Naive thymus-derived CD8-positive, alpha-beta T cell (primary cell): ENCODE data around the gene TAS2R42. TPM values are rescaled to one million over a fixed set of nuclear protein-coding genes. Genes with fewer than 3 reads are reported as not detected.

ENCODE experiments used
- ATAC-seq, 2 donors: fragments of 150-1000 bp; cut with Tn5 transposase in 1 of 2; sonication (Bioruptor Pico), chemical (Tn5 transposase) in 1 of 2; 1 replicate in 1 of 2; 2 replicates in 1 of 2; pipeline ENCODE4 v1.10.0; 2021; ENCODE audit warnings: mild to moderate bottlenecking in 2 of 2, moderate library complexity in 2 of 2
- POLR2A ChIA-PET: fragments of 350-600 bp; sonication (Branson Sonifier 250); formaldehyde crosslinking; loops from one replicate; lab custom pipeline; 2021; ENCODE audit warnings: antibody characterized with exemption; lab: Charles Lee
- DNase-seq, 10 donors: peaks; one replicate each; pipeline versions ENCODE4 v3.0.0 to v3.0.0-alpha.2; 2020 to 2022
- H3K27ac Mint-ChIP-seq, 10 donors: one replicate each; pipeline ENCODE4 v1.8.0; 2020 to 2022; ENCODE audit warnings: mild to moderate bottlenecking in 10 of 10, mixed read lengths in 10 of 10, moderate library complexity in 4 of 10, inconsistent platforms in 1 of 10
- H3K27me3 Mint-ChIP-seq, 5 donors: one replicate each; pipeline ENCODE4 v1.8.0; 2021 to 2022; ENCODE audit warnings: mixed read lengths in 5 of 5
- H3K36me3 Mint-ChIP-seq, 3 donors: one replicate each; pipeline ENCODE4 v1.8.0; 2020 to 2022; ENCODE audit warnings: mixed read lengths in 3 of 3, mild to moderate bottlenecking in 2 of 3, inconsistent platforms in 1 of 3
- H3K4me1 Mint-ChIP-seq, 4 donors: one replicate each; pipeline ENCODE4 v1.8.0; 2021 to 2022; ENCODE audit warnings: mixed read lengths in 4 of 4
- H3K4me3 Mint-ChIP-seq, 10 donors: one replicate each; pipeline ENCODE4 v1.8.0; 2020 to 2022; ENCODE audit warnings: mild to moderate bottlenecking in 10 of 10, mixed read lengths in 10 of 10, moderate library complexity in 6 of 10, inconsistent platforms in 1 of 10
- H3K9me3 Mint-ChIP-seq, 9 donors: one replicate each; pipeline ENCODE4 v1.8.0; 2020 to 2022; ENCODE audit warnings: mixed read lengths in 9 of 9, mild to moderate bottlenecking in 3 of 9, inconsistent platforms in 1 of 9, moderate library complexity in 1 of 9
- polyA plus RNA-seq, 3 donors: library from polyadenylated mRNA; unstranded; fragments of 300-500 nt; fragmentation: Illumina TruSeq; gene quantifications; one replicate each; pipeline ENCODE4 v1.2.3, GENCODE V29; 2021
- total RNA-seq, 8 experiments: library from RNA in 2 of 8; stranded (reverse) in 2 of 8; gene quantifications; one replicate each; pipeline ENCODE4 v1.2.3 and lab custom pipeline; 2021 to 2026

TAS2R42 gene, protein sequence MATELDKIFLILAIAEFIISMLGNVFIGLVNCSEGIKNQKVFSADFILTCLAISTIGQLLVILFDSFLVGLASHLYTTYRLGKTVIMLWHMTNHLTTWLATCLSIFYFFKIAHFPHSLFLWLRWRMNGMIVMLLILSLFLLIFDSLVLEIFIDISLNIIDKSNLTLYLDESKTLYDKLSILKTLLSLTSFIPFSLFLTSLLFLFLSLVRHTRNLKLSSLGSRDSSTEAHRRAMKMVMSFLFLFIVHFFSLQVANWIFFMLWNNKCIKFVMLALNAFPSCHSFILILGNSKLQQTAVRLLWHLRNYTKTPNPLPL
- total RNA-seq (not detected), polyA plus RNA-seq (not detected), total RNA-seq (lab: John Stamatoyannopoulos, UW) (0 reads per million in 6 experiments)

DNA sequence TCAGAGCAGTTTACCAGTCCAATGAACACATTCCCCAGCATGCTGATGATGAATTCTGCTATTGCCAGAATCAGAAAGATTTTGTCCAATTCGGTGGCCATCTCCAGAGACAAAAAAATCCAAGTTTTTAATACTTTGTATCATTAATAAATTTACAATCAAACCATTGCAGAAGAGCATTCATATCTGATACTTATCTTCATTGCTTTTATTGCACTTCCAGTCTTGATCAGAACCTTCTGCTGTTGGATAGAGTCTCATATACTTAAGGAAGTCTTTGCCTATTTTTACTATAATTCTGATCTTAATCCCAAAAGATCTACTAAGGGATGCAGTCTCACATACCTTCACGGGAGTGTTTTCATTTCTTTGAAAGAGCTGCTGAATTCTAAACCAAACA lies at the start of gene TAS2R42:
Gene TAS2R42 (minus strand): TSS at position 101 of the 400 bp plus-strand sequence. CDS start 0 bp downstream, at position 101.
- Mint-ChIP-seq H3K9me3 (no peaks in the 10 kb centered on the region), H3K4me3 (no peak within 1 kb of the TSS), H3K27me3 (peaks cover 0 to 4% (median 0%) of the 10 kb centered on the region in 5 donors), H3K27ac (peak within 1 kb of the TSS in 1 of 10 donors; percentile 19), H3K4me1 (no peaks in the 10 kb centered on the region), H3K36me3 (peaks cover 0 to 9% (median 0%) of the 10 kb centered on the region in 3 donors)
- POLR2A ChIA-PET: no interaction called here
- ATAC-seq (no peak), DNase-seq (no peak)

DNA sequence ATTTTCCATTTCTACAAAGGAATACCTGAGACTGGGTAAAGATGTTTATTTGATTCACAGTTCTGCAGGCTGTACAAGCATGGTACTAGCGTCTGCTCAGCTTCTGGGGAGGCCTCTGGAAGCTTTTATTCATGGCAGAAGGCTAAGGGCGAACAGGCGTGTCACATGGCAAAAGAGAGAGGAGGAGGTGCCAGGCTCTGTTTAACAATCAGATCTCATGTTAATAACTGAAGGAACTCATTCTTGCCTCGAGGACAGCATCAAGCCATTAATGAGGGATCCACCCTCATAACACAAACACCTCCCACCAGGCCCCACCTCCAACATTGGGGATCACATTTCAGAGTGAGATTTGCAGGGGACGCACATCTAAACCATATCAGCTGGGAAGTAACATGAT lies 46.8 kb upstream of the TAS2R42 start:
- Mint-ChIP-seq H3K36me3 (peaks cover 2 to 18% (median 10%) of the 10 kb centered on the region in 3 donors), H3K9me3 (peaks cover 0 to 14% (median 3%) of the 10 kb centered on the region in 9 donors), H3K27me3 (no peaks in the 10 kb centered on the region), H3K4me1 (no peaks in the 10 kb centered on the region), H3K4me3 (no peak overlapping the region), H3K27ac (no peak overlapping the region)
- no peak for DNase-seq
- no peak for ATAC-seq
- POLR2A ChIA-PET: no interaction called here

DNA sequence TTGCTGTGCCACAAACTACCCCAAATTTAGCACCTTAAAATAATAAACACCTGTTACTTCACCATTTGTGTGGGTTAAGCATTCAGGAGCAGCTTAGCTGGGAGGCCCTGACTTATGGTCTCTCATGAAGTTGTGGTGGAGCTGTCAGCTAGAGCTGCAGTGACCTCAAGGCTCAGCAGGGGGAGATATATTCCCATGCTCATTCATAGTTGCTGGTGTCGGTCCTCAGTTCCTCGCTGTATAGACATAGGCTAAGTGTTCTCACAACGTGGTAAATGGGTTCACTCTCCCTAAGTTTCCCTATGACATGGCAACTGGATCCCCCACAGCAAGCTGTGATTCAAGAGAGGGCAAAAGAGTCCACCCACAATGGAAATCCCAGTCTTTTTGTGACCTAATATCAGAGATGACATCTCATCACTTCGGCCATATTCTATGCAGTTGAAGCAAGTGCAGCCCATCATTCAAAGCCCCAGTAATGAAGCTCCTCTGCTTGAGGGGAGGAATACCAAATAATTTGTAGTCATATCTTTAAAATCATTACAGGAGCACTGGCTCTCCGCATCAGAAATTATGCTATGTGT lies 41.7 kb upstream of the TAS2R42 start:
- H3K27ac Mint-ChIP-seq: peak overlapping the region in 1 of 10 donors; percentile 3

DNA sequence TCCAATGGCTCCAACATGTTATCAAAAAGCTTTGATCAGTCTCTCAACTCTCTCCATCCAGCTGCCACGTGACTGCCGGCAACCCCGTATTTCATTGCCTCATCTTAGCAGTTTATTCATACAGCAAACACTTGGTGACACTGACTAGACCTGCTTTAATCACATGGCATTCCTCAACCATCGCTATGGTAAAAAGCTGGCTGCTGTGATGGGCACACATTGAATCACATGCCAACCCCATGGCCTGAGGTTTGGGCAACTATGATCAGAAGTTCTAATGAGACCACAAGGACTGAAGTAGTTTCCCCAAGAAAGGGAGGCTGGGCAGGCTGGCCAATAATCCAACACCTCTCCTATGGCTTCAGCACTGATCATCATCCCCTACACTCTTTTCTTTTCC lies 40.6 kb upstream of the TAS2R42 start:
- peaks cover 0 to 2% (median 0%) of the 10 kb centered on the region in 3 donors for H3K36me3 Mint-ChIP-seq
- no peak for DNase-seq
- no peak overlapping the region for H3K27ac Mint-ChIP-seq
- H3K4me1 Mint-ChIP-seq: peaks cover 0 to 6% (median 0%) of the 10 kb centered on the region in 4 donors
- POLR2A ChIA-PET: no interaction called here
- H3K4me3 Mint-ChIP-seq: no peak overlapping the region
- H3K9me3 Mint-ChIP-seq: peaks cover 0 to 9% (median 2%) of the 10 kb centered on the region in 9 donors
- H3K27me3 Mint-ChIP-seq: no peaks in the 10 kb centered on the region
- no peak for ATAC-seq

More for the DNA sequence above, 41.7 kb upstream of the TAS2R42 start:
- POLR2A ChIA-PET: no interaction called here
- Mint-ChIP-seq H3K4me1 (peaks cover 0 to 6% (median 0%) of the 10 kb centered on the region in 4 donors), H3K27me3 (no peaks in the 10 kb centered on the region), H3K9me3 (peaks cover 0 to 7% (median 0%) of the 10 kb centered on the region in 9 donors), H3K4me3 (no peak overlapping the region), H3K36me3 (peaks cover 0 to 6% (median 0%) of the 10 kb centered on the region in 3 donors)
- DNase-seq (peak in 7 of 10 donors; percentile 5 to 71 (median 22)), ATAC-seq (peak in 1 of 2 donors; percentile 70)

DNA sequence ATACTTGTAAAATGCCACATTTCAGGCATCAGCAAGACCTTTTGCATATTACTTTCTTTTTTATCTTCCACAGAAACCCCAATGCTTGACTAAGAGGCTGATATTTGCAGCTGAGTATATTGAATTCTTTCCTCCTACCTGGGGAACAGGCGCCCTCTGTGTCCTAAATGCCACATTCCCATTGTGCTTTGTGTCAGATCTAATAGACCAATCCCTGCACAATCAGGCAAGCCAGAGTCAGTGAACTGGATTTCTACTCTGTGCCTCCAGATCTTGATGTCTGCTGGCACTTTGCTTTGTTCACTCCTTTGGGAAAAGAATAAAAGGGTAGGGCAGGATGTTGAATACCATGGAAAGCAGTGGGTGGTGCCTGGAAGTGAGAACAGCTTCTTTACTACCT lies 22.4 kb upstream of the TAS2R42 start:
- POLR2A ChIA-PET: no interaction called here

DNA sequence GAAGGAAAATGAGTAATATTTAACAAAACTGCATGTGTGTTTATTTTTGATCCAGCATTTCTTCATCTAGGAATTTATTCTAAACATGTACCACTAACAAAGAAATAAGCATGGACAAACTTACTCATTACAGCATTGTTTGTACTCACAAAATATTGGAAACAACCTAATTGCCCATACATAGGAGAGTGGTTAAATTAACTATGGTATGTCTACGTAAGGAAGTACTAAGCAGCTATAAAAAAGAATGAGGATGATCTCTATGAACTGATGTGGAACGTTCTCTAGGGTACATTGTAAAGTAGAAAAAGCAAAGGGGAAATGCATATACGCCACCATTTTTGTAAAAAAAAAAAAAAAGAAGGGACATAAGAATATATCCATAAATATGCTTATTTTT lies 17.4 kb upstream of the TAS2R42 start:
- Mint-ChIP-seq H3K4me1 (peaks cover 0 to 2% (median 0%) of the 10 kb centered on the region in 4 donors), H3K9me3 (peaks cover 0 to 9% (median 0%) of the 10 kb centered on the region in 9 donors), H3K4me3 (no peak overlapping the region), H3K27me3 (no peaks in the 10 kb centered on the region), H3K27ac (no peak overlapping the region), H3K36me3 (peaks cover 5 to 23% (median 10%) of the 10 kb centered on the region in 3 donors)
- no peak for ATAC-seq
- POLR2A ChIA-PET: no interaction called here
- no peak for DNase-seq

More for the DNA sequence above, 22.4 kb upstream of the TAS2R42 start:
- Mint-ChIP-seq H3K4me3 (no peak overlapping the region), H3K36me3 (peaks cover 4 to 30% (median 10%) of the 10 kb centered on the region in 3 donors), H3K4me1 (peaks cover 0 to 3% (median 0%) of the 10 kb centered on the region in 4 donors), H3K9me3 (peaks cover 2 to 24% (median 7%) of the 10 kb centered on the region in 9 donors), H3K27ac (no peak overlapping the region), H3K27me3 (no peaks in the 10 kb centered on the region)
- DNase-seq (no peak), ATAC-seq (no peak)

DNA sequence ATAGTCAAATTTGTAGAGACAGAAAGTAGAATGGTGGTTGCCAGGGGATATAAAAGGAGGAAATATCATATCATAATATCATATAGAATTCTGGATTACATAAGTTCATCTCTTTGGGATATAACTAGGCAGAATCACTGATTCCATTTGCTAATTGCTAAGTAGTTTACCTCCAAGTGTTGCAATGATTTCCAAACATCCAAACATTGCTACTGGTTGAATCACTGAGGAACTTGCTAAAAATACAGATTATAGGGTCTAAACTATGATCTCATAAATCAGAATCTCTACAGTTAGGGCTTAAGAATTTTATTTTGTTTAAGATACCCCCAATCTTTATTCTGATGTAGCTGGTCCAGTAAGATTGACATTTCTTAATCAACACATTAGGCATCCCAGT lies 16.1 kb upstream of the TAS2R42 start:
- DNase-seq (no peak), ATAC-seq (no peak)
- no peak overlapping the region for H3K27ac Mint-ChIP-seq
- no peak overlapping the region for H3K4me3 Mint-ChIP-seq
- peaks cover 5 to 21% (median 10%) of the 10 kb centered on the region in 3 donors for H3K36me3 Mint-ChIP-seq
- POLR2A ChIA-PET: no interaction called here
- no peaks in the 10 kb centered on the region for H3K27me3 Mint-ChIP-seq
- peaks cover 0 to 9% (median 0%) of the 10 kb centered on the region in 9 donors for H3K9me3 Mint-ChIP-seq
- H3K4me1 Mint-ChIP-seq: peaks cover 0 to 2% (median 0%) of the 10 kb centered on the region in 4 donors

DNA sequence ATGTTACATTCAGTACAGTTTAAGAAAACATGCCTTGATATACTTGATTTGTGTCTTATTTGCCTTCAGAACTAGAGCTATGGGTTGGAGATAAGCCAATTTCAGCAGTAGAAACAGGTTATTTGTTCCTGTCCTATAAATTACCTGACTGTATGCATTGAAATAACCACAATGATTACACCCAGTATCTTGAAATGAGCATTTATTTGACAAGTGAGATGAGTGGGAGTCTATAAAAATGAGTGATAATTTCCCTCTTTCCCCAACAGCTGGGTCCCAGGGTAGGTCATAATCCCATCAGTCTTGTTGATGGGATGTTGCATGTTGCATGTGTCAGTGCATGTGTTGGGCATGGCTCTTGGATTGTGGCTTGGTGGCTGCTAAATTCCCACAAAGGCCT lies 3.7 kb downstream of the TAS2R42 start:
- Mint-ChIP-seq H3K9me3 (no peaks in the 10 kb centered on the region), H3K27ac (no peak overlapping the region), H3K4me1 (no peaks in the 10 kb centered on the region), H3K4me3 (no peak overlapping the region), H3K27me3 (no peaks in the 10 kb centered on the region), H3K36me3 (no peaks in the 10 kb centered on the region)
- no peak for DNase-seq
- no peak for ATAC-seq
- POLR2A ChIA-PET: no interaction called here

DNA sequence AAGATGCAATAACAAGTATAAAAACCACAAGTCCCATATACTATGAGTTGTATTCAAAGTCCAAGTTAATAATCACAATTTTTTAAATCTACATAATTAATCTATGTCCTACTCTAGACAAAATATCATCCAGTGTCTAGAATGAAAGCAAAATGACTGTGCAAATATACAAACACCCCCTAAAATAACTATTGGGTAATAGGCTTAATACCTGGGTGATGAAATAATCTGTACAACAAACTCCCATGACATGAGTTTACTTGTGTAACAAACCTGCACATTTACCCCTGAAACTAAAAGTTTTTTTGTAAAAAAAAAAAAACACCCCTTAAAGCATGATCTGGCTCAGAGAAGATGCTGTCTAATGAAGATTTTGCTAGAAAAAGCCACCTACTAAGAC lies 4.2 kb downstream of the TAS2R42 start:
- H3K4me3 Mint-ChIP-seq: no peak overlapping the region
- peaks cover 0 to 3% (median 3%) of the 10 kb centered on the region in 3 donors for H3K36me3 Mint-ChIP-seq
- H3K9me3 Mint-ChIP-seq: no peaks in the 10 kb centered on the region
- H3K27ac Mint-ChIP-seq: no peak overlapping the region
- ATAC-seq (no peak), DNase-seq (no peak)
- peaks cover 0 to 2% (median 0%) of the 10 kb centered on the region in 4 donors for H3K4me1 Mint-ChIP-seq
- no peaks in the 10 kb centered on the region for H3K27me3 Mint-ChIP-seq
- POLR2A ChIA-PET: no interaction called here

DNA sequence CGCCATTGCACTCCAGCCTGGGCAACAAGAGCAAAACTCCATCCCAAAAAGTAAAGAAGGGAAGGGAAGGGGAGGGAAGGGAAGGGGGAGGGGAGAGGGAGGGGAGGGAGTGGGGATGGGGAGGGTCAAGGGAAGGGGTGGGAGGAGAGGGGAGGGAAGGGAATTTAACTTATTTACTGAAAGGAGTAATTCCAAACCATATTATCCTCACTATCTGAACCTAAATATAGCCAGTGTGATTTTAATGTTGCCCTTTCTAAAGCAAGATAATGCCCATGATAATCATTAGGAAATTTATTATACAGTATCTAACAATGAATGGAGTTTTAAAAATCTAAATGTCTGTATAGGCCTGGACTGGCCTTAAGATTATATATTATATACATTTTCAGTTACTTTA lies 8.5 kb downstream of the TAS2R42 start:
- Mint-ChIP-seq H3K4me3 (no peak overlapping the region), H3K27me3 (no peaks in the 10 kb centered on the region), H3K27ac (no peak overlapping the region), H3K36me3 (peaks cover 0 to 24% (median 22%) of the 10 kb centered on the region in 3 donors), H3K9me3 (no peaks in the 10 kb centered on the region), H3K4me1 (peaks cover 6 to 16% (median 10%) of the 10 kb centered on the region in 4 donors)
- DNase-seq (no peak), ATAC-seq (no peak)
- POLR2A ChIA-PET: no interaction called here

DNA sequence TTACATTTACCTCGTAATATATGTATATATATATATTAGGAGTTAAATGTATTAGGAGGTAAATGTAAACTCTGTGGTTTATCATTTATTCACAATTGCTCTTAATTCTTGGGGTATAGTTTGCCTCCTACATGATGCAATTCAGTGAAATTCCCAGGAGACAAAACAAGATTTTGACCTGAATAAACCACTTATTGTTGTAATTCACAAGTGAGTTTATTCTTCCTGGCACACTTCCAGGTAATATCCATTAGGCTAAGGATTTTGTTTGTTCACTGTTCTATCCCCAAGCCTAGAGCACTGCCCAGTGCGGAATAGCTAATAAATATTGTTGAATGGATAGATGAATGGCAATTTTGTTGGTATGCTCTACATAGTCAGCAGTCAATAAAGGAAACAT lies 12.7 kb downstream of the TAS2R42 start:
- peaks cover 23 to 55% (median 44%) of the 10 kb centered on the region in 4 donors for H3K4me1 Mint-ChIP-seq
- POLR2A ChIA-PET: no interaction called here
- peaks cover 9 to 39% (median 28%) of the 10 kb centered on the region in 3 donors for H3K36me3 Mint-ChIP-seq
- H3K4me3 Mint-ChIP-seq: no peak overlapping the region
- ATAC-seq (no peak), DNase-seq (no peak)
- no peaks in the 10 kb centered on the region for H3K9me3 Mint-ChIP-seq
- H3K27me3 Mint-ChIP-seq: no peaks in the 10 kb centered on the region
- no peak overlapping the region for H3K27ac Mint-ChIP-seq

DNA sequence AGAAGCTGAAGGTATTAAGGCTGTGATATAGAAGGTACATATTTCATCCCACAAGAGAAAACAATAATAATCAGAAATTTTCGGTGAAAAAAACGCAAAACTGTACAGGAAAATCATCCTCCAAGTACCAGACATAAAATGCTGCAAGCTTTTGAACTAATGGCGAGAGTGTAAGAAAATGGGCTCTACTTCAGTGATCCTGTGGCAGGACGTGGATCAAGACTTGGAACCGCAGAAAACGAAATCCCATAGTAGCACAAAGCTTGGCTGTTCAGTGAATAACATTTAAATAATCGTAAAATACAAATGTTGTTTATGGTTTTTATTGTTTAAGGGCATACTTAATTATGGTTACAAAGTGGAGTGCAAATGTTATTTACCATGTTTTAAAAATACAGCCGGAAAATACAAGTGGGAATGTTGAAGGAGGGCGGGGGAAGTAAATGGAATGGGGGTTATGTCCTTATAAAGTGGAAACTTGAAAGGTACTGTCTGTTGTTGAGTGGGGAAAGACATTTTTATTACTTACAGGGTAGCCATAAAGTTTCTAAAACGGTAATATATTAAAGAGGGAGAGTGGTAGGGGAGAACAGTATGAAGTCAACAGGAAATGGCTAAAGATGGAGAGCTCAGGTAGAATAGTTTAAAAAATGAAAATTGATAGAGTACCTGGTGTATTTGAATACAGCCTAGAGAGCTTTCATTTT lies 14.6 kb downstream of the TAS2R42 start:
- Mint-ChIP-seq H3K27ac (peak overlapping the region; percentile 98 to 100 (median 99)), H3K4me3 (peak overlapping the region; percentile 95 to 100 (median 98)), H3K4me1 (peaks cover 30 to 74% (median 60%) of the 10 kb centered on the region in 4 donors), H3K36me3 (peaks cover 13 to 52% (median 32%) of the 10 kb centered on the region in 3 donors), H3K27me3 (no peaks in the 10 kb centered on the region), H3K9me3 (no peaks in the 10 kb centered on the region)
- POLR2A ChIA-PET: interaction anchor here (0.5 to 1.8 kb wide), 9 partner anchors 9 to 1140 kb away, joined by 3 to 16 read pairs (median 3); partner anchors contain the start of gene MAGOHB
- ATAC-seq (no peak), DNase-seq (no peak)
